Measurements from ENCODE around the gene PLCB4. TPM values are rescaled to one million over a fixed set of nuclear protein-coding genes. Genes with fewer than 3 reads are reported as not detected.

PLCB4 gene
- total RNA-seq, 2 experiments from 2014 or later, result not detected

DNA sequence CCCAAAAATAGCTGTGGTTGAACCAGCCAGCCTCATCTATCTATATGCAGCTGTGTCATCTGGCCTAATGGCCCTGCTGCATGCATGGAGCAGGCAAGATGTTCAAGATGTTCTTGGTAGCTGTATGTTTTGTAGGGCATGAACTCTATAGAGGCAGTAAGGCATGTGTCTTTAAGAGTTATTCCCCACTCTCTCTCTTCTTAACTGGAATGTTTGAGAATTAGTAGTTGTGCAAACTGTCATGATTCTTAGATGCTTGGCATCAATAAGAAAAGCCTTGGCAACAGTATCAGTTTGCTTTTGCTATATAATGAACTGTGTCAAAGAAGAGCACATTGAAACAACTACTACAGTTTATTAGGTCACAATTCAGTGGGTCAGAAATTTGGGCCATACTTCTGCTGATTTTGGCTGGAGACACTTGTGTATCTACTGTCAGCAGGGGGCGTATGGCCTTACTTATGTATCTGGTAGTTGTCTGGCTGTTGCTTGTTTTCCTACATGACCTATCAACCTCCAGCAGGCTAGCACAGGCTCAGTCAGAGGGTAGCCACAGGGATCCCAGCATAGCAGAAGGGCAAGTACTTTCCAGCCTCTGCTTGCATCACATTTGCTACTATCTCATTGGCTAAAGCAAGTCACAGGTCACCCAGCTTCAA lies 389.4 kb downstream of the PLCB4 start:
- Mint-ChIP-seq H3K27ac (no peak overlapping the region), H3K4me3 (no peak overlapping the region), H3K27me3 (no peaks in the 10 kb centered on the region), H3K4me1 (no peaks in the 10 kb centered on the region), H3K9me3 (no peaks in the 10 kb centered on the region), H3K36me3 (ENCODE audit: low read depth) (no peaks in the 10 kb centered on the region)
- no peak for DNase-seq
- ChIA-PET POLR2A (no interaction called here), CTCF (no interaction called here)

DNA sequence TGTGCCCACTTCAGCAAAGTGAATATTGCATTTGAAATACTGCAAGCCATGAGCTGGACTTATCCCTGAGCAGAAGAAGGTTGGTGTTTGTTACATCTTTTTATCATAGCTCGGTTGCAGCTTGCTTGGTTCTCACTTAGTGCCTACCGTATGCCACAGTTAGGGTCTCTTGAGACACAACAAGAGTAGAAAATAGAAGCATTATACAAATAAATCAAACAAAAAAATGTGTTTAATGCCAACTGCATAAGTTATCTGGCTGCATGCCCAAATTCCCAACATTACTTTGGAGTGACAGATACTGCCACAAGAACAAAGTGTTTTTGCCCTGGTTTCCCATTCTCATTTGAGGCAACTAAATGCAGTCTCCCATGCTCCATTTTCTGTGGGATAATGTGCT lies 391.6 kb downstream of the PLCB4 start:
- Mint-ChIP-seq H3K4me1 (no peaks in the 10 kb centered on the region), H3K4me3 (no peak overlapping the region), H3K27ac (no peak overlapping the region), H3K36me3 (ENCODE audit: low read depth) (no peaks in the 10 kb centered on the region), H3K27me3 (no peaks in the 10 kb centered on the region), H3K9me3 (no peaks in the 10 kb centered on the region)
- CTCF ChIA-PET, result no interaction called here
- DNase-seq, result no peak
- POLR2A ChIA-PET, result no interaction called here

DNA sequence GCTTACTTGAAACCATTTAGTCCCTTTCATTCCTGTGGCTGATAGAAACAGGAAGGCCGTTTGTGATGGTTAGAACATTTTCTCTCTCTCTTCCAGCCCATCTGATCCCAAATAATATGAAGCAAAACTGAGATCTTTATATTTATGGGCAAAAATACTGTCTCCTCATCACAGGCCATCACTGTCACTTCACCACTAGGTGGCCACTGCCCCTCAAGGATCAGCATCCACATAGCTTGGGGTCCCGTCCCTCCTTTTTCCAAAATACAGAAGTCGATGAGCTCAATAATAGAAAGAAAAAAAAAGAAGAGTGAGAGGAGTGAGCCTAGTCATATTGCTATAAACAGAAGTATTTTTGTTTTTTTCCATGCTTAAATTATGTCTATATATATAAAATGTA lies 399.1 kb downstream of the PLCB4 start:
- CTCF ChIA-PET, result no interaction called here
- Mint-ChIP-seq H3K4me3 (no peak overlapping the region), H3K27ac (no peak overlapping the region)

DNA sequence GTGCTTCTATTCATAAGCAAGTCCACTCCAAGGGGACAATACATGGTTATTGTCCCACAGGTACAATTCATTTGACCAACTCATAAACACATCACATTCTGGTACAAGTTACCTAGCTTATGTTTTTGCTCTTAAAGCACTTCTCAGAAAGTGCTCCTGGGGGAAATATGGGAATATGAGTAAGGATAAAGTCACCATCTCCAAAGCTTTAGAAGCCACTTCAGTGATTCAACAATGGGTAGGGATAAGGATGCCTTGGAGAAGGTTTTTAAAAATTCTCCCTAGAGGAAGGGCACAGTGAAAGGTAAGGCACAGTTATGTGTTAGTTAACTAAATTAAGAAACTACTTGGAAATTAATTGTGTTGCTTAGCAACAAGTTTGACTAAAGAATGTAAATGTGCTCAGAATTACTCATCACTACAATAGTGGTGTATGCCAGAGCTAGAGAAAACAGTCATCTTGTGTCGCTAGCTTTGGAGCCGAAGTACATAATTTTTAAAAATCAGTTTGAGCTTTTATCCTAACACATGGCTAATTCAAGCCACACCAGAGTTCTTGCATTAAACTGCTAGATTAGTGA lies 406.0 kb downstream of the PLCB4 start:
- POLR2A ChIA-PET, result no interaction called here
- no peak overlapping the region for H3K27ac Mint-ChIP-seq

More for the DNA sequence above, 399.1 kb downstream of the PLCB4 start:
- Mint-ChIP-seq H3K36me3 (ENCODE audit: low read depth) (no peaks in the 10 kb centered on the region), H3K4me1 (no peaks in the 10 kb centered on the region), H3K27me3 (no peaks in the 10 kb centered on the region), H3K9me3 (no peaks in the 10 kb centered on the region)
- POLR2A ChIA-PET, result no interaction called here
- no peak for DNase-seq

DNA sequence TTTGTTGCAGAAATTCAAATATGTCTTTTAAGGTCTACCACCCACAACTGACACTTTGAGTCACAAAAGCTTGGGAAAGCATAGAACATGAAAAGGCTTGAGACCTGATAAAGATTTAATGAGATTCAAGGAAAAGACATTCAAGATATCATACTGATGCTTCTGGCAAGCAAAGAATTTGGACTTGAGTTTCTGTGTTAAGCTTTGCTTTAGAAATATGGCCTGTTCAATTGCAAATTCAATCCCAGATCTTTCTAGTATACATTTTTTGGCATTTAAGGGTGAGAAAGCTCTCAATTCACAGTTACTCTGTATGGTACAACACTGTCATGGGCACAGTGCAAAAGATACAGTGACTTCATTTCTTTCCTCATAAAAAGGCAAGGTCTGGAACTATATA lies 406.6 kb downstream of the PLCB4 start:
- CTCF ChIA-PET, result no interaction called here
- H3K36me3 Mint-ChIP-seq (ENCODE audit: low read depth), result no peaks in the 10 kb centered on the region
- POLR2A ChIA-PET, result no interaction called here
- no peaks in the 10 kb centered on the region for H3K27me3 Mint-ChIP-seq
- H3K9me3 Mint-ChIP-seq, result no peaks in the 10 kb centered on the region
- no peak for DNase-seq
- no peak overlapping the region for H3K4me3 Mint-ChIP-seq
- H3K4me1 Mint-ChIP-seq, result no peaks in the 10 kb centered on the region
- no peak overlapping the region for H3K27ac Mint-ChIP-seq

More for the DNA sequence above, 406.0 kb downstream of the PLCB4 start:
- Mint-ChIP-seq H3K9me3 (no peaks in the 10 kb centered on the region), H3K36me3 (ENCODE audit: low read depth) (no peaks in the 10 kb centered on the region), H3K4me1 (no peaks in the 10 kb centered on the region), H3K27me3 (no peaks in the 10 kb centered on the region), H3K4me3 (no peak overlapping the region)
- DNase-seq, result no peak
- CTCF ChIA-PET, result no interaction called here

DNA sequence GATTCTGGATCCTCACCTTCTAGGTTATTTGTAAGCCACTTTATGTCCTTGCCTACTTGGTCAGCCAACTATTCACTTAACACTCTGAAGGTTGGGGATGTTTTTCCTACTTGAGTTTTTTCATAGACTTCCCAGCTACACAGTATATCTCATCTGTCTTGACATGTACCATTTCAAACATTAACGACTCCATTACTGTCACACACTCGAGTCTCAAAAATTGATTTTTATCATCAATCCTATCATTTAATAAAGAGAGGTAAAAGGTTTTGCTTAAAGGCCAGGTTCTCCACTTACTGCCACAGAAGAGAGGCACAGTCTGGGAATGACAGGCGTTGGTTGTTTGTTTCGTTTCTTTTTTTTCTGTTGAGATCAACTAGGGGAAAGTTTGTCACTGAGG lies 407.3 kb downstream of the PLCB4 start:
- H3K27me3 Mint-ChIP-seq, result no peaks in the 10 kb centered on the region
- ChIA-PET CTCF (no interaction called here), POLR2A (no interaction called here)
- H3K4me1 Mint-ChIP-seq, result no peaks in the 10 kb centered on the region
- no peak overlapping the region for H3K4me3 Mint-ChIP-seq
- no peaks in the 10 kb centered on the region for H3K9me3 Mint-ChIP-seq
- H3K36me3 Mint-ChIP-seq (ENCODE audit: low read depth), result no peaks in the 10 kb centered on the region
- H3K27ac Mint-ChIP-seq, result no peak overlapping the region
- DNase-seq, result no peak

DNA sequence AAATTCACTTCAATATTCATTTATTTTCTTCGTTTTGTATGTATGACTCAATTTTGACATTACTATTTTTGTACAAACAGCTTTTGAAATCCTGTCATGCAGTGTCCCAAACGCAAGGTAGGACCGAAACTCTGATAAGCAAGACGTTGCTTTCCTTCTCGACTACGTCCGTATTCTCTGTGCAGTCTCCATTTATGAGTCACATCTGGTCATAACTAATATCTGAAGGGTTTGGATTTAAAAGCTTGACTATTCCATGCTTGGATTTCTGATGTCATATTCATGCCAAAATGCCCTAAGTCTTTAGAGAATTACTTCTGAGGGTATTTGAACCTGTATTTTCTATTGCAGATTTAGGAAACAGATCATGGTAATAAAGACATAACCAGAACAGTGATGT lies 407.8 kb downstream of the PLCB4 start:
- ChIA-PET CTCF (no interaction called here), POLR2A (no interaction called here)
- Mint-ChIP-seq H3K4me3 (no peak overlapping the region), H3K36me3 (ENCODE audit: low read depth) (no peaks in the 10 kb centered on the region), H3K27me3 (no peaks in the 10 kb centered on the region), H3K4me1 (no peaks in the 10 kb centered on the region), H3K9me3 (no peaks in the 10 kb centered on the region), H3K27ac (no peak overlapping the region)
- DNase-seq, result no peak

DNA sequence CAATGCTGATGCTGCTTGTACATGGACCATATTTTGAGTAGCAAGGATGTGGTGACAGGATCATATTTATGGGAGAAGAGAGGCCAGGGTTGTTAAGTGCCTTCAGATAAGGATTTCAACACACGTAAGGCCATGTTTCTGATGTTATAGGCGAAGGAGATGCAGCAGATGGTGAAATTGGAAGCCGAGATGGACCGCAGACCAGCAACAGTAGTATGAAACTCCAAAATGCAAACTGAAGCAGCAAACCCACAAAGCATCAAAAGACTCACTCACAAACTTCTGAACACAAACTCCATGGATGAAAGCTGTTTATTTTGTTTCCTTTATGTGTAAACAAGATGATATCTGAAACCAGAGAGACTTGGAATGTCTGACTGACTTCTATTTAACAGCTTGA lies 409.9 kb downstream of the PLCB4 start:
- H3K4me3 Mint-ChIP-seq, result no peak overlapping the region
- no peaks in the 10 kb centered on the region for H3K4me1 Mint-ChIP-seq
- no peaks in the 10 kb centered on the region for H3K9me3 Mint-ChIP-seq
- H3K27ac Mint-ChIP-seq, result no peak overlapping the region
- no peak for DNase-seq
- no peaks in the 10 kb centered on the region for H3K36me3 Mint-ChIP-seq (ENCODE audit: low read depth)
- POLR2A ChIA-PET, result no interaction called here
- CTCF ChIA-PET, result no interaction called here
- H3K27me3 Mint-ChIP-seq, result no peaks in the 10 kb centered on the region

DNA sequence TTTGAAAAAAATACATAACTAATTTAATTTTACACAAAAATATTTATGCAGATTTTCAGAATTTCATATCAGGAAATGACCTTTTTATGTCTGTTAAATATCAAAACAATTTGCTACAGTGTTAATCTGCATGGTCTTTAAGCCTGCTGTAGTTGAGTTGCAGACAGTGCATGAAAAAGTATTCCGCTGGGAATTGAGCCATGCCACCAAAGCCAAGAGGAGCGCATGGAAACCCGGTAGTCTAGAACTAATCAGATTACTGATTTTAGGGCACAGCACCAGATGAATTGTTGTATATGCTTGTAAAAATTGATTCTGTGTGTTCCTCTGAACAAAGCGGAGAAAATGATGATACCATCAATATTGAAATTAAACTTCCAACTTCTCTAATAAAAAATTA lies 411.2 kb downstream of the PLCB4 start:
- H3K4me3 Mint-ChIP-seq, result no peak overlapping the region
- no peak overlapping the region for H3K27ac Mint-ChIP-seq
- no peaks in the 10 kb centered on the region for H3K27me3 Mint-ChIP-seq
- H3K9me3 Mint-ChIP-seq, result no peaks in the 10 kb centered on the region
- ChIA-PET POLR2A (no interaction called here), CTCF (no interaction called here)
- DNase-seq, result no peak
- H3K4me1 Mint-ChIP-seq, result no peaks in the 10 kb centered on the region
- H3K36me3 Mint-ChIP-seq (ENCODE audit: low read depth), result no peaks in the 10 kb centered on the region

DNA sequence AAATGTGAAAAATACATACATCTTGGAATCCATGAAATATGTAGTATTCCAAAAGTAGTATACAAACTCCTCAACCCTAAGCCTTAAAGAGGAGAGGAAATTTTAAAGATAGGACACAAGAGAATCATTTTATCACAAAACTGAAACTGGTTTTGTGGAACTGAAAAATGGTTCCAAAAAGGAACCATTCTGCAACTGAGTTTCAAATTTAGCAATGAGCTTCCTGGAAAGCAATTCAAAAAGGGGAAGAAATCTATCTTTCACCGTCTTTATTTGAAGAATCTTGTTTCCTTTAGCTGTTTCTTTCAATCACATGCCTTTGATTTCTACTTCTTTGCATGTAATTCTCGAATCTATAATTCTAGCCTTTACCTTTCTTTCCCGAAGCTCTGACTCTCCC lies 413.3 kb downstream of the PLCB4 start:
- Mint-ChIP-seq H3K27ac (no peak overlapping the region), H3K9me3 (no peaks in the 10 kb centered on the region), H3K4me3 (no peak overlapping the region), H3K4me1 (no peaks in the 10 kb centered on the region), H3K36me3 (ENCODE audit: low read depth) (no peaks in the 10 kb centered on the region), H3K27me3 (no peaks in the 10 kb centered on the region)
- CTCF ChIA-PET, result no interaction called here
- POLR2A ChIA-PET, result no interaction called here
- no peak for DNase-seq

DNA sequence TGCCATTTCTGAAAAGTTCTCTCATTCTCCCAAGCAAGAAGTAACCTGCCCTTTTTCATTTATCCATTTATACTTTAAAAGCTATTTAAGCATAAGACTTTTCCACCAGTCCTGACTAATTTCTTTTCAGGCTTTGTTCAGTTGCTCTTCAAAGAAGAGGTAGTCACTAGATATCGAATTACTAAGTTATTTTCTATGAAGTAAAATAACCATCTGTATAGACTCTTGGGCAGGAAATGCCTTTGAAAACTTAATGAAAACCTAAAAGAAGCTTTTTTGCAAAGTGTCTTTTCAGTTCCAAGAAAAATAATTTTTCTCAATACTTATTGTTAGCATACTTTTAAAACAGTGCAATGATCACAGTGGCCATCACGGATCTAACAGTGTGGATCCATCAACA lies 414.2 kb downstream of the PLCB4 start:
- DNase-seq, result no peak
- H3K4me1 Mint-ChIP-seq, result no peaks in the 10 kb centered on the region
- H3K27ac Mint-ChIP-seq, result no peak overlapping the region
- ChIA-PET POLR2A (no interaction called here), CTCF (no interaction called here)
- H3K27me3 Mint-ChIP-seq, result no peaks in the 10 kb centered on the region
- no peaks in the 10 kb centered on the region for H3K36me3 Mint-ChIP-seq (ENCODE audit: low read depth)
- no peak overlapping the region for H3K4me3 Mint-ChIP-seq
- no peaks in the 10 kb centered on the region for H3K9me3 Mint-ChIP-seq

DNA sequence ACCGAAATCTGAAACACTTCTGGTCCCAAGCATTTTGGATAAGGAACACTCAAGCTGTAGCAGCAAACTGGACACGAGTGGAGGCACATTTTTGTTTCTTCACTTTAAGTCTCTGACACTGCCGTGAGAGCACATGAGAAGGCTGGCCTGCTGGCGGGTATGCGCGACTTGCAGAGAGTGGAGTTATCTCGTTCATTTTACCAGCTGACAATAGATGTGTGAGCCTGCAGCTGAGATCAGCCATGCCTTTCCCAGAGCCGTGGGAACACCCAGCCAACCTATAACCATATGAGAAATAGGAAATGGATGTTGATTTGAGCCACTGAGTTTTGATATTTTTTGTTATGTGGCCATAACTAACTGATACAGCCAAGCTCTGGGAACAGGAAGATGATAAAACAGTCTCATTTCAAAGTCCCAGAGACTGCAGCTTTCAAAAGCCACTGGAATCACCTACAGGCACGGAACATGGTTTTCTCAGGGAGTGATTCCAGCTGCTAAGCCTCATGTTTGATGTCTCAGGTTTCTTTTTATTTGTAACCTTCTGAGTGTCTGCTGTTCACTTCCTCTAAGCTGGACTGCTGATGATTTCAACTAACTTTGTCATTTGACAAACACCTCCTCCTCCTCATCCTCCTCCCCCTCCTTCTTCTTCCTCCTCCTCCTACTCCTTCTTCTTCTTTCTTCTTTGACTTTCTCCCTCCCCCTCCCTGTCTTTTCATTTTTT lies 416.9 kb downstream of the PLCB4 start:
- H3K27me3 Mint-ChIP-seq, result no peaks in the 10 kb centered on the region
- no peak for DNase-seq
- no peak overlapping the region for H3K4me3 Mint-ChIP-seq
- POLR2A ChIA-PET, result no interaction called here
- no peaks in the 10 kb centered on the region for H3K9me3 Mint-ChIP-seq
- no peaks in the 10 kb centered on the region for H3K4me1 Mint-ChIP-seq
- no peak overlapping the region for H3K27ac Mint-ChIP-seq
- CTCF ChIA-PET, result no interaction called here
- H3K36me3 Mint-ChIP-seq (ENCODE audit: low read depth), result no peaks in the 10 kb centered on the region

DNA sequence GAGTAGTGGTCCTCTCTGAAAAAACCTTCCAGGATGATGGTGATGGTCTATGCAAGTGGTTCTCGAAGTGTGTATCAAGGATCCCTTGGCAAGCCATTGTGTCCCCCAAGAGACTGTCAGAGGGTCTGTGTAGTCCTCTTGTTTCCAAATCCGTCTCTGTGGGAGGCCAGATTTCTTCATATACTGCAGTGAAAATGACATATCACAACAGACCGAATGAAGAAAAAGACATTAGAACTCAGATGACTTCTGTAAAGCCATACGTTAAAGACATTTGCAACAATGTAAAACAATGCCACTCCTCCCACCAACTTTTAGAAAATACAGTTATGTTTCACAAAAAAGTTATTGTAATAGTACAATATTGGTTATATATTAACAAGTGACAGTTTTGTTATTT lies 418.3 kb downstream of the PLCB4 start:
- H3K9me3 Mint-ChIP-seq, result no peaks in the 10 kb centered on the region
- H3K27ac Mint-ChIP-seq, result no peak overlapping the region
- H3K36me3 Mint-ChIP-seq (ENCODE audit: low read depth), result no peaks in the 10 kb centered on the region
- no peak for DNase-seq
- CTCF ChIA-PET, result no interaction called here
- POLR2A ChIA-PET, result no interaction called here
- H3K4me3 Mint-ChIP-seq, result no peak overlapping the region
- H3K27me3 Mint-ChIP-seq, result no peaks in the 10 kb centered on the region
- no peaks in the 10 kb centered on the region for H3K4me1 Mint-ChIP-seq

DNA sequence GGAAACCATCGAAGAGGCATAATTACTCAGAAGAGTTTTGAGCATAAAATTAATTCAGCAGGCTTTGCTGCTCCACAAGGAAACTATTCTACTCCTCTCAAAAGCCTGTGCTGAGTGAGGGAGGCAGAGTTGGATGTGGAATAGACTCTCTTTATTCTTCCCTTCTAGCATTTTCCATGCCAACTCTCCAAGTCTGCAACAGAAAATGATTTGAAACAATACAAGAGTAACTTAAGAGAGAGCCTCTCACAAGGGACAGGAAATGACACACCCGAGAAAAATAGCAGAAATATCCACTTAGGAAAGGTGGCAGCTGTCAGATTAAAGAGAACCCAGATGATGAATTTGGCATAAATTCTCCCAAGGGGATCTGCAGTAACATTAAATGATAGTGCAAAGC lies 419.2 kb downstream of the PLCB4 start:
- H3K4me3 Mint-ChIP-seq, result no peak overlapping the region
- no peak for DNase-seq
- ChIA-PET POLR2A (no interaction called here), CTCF (no interaction called here)
- H3K36me3 Mint-ChIP-seq (ENCODE audit: low read depth), result no peaks in the 10 kb centered on the region
- no peaks in the 10 kb centered on the region for H3K4me1 Mint-ChIP-seq
- no peaks in the 10 kb centered on the region for H3K9me3 Mint-ChIP-seq
- H3K27ac Mint-ChIP-seq, result no peak overlapping the region
- H3K27me3 Mint-ChIP-seq, result no peaks in the 10 kb centered on the region

Data from activated CD4-positive, alpha-beta T cell treated with anti-CD3 and anti-CD28 coated beads, Interleukin-2, amount 10 ng/mL, durations not matched to agents 7 days and 5 days (primary cell).